ENCODE data around the gene KCNQ1.

KCNQ1 gene

DNA sequence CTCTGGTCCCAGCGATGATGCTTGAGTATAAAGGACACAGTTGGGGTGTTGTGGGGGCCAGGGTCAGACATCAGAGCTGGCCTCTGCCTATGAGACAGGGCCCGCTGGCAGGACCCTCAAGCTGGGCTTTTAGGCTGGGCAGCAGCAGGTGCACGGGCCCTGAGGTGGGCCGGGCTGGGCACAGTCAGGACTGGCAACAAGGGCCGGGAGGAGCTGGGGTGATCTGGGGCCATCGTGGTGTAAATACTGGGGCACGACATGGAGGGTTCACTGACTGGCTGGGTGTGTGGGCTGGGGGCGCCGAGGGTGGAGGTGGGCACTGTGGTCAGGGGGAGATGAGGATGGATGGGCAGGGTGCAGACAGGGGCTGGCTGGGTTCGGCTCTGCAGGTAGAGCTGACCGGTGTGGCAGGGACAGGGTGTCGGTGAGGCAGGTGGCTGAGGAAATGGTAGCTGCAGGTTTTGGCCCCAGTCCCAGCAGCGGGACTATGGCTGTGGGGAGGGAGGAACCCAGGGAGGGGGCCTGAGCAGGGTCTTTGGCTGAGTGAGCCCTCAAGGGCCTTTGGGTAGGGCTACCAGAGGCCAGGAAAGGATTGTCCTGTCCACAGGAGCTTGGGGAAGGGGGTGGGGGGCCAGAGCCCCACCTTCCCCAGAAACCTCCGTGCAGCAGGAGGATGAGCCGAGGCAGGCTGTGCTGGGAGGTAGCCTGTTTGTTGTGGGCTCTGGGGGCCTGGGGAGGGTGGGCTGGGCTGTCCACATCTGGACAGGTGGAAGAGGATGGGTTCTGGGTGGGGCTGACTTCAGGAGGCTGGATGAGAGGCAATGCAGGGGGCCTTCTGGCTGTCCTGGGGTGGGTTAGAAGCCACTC lies 81.4 kb downstream of the KCNQ1 start:
- no peak for DNase-seq

DNA sequence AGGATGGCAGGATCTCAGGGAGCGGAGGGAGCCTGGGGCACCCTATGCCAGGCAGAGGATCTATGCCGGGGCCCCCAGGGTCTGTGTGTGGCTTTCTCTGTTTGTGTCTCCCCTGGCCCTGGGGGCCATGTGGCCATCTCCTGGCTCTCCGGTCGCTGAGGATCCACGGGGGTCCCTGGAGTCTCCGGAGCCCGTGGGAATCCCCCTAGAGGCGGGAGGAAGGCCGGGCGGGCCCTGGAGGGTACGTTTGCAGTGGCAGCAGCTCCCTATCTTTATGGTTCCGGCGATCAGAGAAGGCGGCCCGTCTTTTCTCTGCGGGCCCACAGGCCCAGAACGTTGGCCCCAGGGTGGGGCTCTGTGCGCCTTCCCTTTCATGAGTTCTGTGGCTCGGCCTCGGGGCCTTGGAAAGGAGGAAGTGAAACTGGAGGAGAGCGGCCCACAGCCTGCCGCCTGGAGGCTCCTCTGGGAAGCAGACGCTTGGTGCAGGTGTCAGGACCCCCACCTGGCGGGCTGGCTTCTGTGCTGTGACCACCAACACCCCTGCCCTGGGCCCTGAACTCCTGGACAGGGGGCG lies 82.1 kb downstream of the KCNQ1 start:
- DNase-seq: no peak

DNA sequence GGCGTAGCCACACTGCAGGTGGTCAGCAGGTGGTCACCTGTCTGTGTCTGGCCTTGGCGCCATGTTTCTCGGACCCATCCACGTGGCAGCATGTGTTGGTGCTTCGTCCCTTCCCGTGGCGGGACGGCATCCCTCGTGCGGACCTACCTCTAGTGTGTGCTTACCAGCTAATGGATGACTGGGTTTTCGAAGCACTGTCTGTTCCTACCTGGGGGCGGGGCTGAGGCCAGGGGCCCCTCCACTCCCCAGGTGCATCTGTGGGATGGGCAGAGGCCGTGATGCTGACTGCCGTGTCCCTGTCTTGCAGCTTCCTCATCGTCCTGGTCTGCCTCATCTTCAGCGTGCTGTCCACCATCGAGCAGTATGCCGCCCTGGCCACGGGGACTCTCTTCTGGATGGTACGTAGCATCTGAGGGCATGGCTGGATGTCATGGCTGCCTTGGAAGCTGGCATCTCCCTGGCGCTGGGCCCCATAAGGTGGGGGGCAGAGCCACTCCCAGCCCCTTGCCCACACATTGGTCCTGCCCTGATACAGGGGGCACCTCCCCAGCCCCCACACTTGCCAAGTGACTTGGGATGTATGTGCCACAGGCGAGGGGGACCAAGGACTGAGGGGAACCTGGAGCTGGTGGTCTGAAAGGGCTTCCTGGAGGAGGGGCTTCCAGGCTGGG lies 82.9 kb downstream of the KCNQ1 start:
- DNase-seq: no peak

DNA sequence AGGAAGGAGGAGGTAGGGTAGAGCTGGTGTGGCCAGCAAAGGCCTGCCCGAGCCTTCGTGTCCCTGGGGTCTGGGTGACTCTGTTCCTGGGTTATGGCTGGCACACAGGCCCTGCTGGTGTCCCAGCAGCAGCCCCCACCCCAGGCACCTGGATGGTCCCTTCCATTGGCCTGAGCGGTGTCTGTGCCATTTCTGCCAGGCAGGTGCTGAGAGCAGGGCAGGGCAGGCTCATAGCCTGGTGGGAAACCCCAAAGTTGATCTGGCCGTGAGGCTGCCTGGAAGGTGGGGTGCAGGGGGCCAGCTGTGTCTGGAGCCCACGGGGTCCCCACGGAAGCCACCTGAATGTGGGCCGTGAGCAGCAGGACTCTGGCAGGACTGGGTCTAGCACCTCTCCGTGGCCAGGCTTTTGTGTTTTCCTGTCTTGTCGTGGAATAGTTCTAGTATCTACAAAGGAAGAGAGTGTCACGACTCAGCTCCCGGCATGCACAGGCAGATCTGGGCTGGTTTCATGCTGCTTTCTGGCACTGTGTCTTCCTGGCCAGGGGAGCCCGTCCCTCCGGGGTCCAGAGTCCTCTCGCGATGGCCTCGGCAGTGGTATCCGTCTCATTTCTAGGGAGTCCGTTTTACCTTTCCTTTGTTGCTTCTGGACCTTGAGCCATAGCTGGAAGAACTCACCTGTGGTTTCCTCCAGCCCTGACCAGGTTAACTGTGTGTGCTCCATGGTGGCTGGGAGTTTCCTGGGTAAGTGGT lies 83.7 kb downstream of the KCNQ1 start:
- no peak for DNase-seq

DNA sequence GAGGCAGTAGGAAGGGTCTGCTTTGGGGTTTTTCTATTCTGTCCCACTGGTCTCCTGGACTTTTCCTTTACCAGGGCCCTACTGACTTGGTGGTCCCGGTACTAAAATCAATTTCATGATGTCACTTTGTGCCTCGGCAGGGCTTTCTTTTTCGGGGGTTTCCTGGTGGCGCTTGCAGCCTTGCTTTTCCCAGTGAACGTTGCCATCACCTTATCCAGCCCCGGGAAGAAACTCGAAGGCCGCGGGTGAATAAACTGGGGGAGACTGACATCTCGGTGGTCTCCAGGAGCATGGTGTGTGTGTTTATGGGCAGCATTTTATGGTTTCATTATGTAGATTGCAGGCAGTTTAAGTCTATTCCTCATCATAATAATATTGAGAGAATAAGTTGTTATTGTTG lies 84.4 kb downstream of the KCNQ1 start:
- DNase-seq: no peak

DNA sequence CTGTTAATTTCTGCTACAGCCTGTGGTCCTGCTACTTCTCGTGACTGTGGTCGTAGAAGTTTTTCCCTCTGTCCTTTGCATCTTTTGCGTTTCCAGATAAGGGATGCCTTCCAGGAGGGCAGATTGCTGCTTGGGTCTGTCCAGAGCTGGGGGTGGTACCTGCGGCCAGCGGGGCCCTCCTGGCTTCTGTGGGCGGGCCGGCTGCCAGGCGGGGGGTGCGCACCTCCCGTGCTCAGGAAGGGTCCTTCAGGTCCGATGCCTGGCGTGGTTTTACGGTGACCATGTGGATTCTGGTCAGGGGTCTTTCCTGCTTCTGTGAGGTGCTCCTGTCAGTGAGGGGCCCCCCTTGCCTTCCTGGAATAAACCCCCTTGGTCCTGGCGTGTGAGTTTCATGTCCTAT lies 84.8 kb downstream of the KCNQ1 start:
- no peak for DNase-seq

DNA sequence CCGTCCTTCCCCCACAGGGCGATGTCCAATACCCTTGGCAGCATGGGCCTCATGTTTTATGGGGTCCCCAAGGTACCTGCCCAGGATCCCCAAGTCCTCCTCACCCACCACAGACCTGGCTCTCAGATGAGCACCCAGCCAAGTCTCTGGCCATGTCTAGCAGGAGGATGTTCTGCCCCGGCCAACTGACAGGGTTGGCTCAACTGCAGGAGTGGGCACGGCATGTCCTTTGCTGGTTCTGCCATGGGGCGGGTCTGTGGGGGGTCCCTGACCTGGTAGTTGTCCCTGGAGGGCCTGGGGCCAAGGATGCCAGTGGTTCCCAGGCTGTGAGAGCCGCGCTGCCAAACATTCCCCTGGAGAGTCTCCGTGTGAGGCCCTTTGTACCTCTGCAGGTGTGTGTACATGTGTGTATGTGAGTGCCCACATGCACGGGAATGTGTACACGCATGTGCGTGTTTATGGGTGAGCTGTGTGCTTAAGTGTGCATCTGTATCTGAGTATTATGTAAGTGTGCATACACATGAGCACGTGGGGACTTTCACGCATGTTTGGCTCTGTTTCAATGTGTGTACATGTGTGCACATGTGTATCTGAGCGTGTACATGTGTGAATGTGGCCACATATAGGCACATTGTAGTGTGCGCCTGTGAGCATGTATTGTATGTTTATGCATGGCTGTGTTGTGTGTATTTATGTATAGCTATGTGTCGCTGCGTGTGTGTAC lies 85.5 kb downstream of the KCNQ1 start:
- no peak for DNase-seq

DNA sequence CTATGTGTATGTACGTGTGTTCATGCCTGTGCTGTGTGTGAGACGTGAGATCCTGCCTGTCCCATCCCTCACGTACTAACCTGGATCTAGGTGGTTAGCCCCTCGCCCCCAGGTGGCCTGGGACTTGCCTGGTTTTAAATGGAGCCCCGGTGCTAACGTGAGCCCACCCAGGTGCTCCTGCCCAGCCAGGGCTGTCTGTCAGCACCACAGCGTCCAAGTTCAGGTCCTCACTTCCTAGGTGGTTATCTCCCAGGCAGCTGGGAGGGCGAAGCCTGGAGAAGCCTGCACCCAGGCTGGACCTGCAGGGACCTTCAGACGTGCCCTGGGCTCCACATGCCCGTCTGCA lies 86.0 kb downstream of the KCNQ1 start:
- DNase-seq: no peak

DNA sequence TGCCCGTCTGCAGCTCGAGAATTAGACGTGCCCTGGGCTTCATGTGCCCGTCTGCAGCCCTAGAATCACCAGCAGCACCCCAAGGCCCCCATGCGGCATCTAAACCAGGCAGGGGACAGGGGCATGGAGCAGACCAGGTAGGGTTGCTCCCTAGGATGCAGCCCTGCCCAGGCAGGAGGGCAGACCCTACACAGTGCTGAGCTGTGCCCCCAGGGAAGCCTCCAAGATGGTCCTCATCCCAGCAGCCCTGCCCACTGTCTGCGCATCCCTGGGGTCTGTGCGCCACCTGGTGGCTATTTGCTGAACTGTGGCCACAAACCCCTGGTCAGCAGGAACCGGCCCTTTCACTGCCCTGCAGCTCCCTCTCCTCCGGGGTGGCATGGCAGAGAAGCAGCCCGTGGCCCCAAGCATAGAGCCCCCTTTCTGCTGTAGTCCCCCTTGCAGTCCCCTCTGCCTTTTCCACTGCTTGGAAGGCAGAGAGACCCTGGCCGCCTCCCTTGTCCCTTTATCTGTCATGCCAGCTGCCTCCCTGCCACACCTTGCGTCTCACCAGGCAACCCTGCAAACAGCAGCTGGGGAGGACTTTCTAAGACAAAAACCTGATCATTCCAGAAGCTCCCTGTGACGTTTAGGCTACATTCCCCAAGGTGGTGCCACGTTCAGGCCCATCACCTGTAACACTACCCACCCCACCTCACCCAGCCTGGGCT lies 86.6 kb downstream of the KCNQ1 start:
- no peak for DNase-seq

DNA sequence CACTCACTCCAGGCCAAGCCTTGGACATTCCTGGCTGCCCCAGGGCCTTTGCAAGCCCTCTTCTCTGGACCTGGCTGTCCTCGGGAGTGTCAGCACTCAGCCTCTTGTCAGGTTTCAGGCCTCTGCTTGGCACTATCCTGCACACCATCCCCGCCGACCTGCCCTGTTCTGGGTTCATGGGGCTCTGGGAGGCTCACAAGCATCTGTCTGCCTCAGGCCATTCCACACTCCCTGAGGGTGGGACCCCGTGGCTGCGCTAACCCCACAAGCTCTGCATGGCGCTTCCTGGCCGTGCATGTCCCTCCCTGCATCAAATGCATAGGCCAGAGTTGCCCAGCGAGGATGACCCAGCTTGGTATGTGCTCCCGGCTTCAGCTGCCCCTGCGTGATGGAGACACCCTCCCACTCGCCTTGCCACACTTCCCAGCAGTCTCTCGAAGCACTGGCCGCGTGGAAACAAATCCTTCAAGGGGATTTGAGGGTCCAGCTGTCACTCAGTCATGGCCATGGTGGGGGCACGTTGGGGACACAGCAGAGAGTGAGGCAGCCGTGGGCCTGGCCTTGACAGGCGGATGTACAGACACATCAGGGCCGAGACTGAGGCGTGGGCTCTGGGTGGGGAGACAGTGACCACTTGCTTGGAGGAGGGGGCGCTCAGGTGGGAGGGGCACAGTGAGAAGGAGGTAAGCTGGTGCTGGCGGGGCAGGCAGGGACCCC lies 87.3 kb downstream of the KCNQ1 start:
- no peak for DNase-seq

DNA sequence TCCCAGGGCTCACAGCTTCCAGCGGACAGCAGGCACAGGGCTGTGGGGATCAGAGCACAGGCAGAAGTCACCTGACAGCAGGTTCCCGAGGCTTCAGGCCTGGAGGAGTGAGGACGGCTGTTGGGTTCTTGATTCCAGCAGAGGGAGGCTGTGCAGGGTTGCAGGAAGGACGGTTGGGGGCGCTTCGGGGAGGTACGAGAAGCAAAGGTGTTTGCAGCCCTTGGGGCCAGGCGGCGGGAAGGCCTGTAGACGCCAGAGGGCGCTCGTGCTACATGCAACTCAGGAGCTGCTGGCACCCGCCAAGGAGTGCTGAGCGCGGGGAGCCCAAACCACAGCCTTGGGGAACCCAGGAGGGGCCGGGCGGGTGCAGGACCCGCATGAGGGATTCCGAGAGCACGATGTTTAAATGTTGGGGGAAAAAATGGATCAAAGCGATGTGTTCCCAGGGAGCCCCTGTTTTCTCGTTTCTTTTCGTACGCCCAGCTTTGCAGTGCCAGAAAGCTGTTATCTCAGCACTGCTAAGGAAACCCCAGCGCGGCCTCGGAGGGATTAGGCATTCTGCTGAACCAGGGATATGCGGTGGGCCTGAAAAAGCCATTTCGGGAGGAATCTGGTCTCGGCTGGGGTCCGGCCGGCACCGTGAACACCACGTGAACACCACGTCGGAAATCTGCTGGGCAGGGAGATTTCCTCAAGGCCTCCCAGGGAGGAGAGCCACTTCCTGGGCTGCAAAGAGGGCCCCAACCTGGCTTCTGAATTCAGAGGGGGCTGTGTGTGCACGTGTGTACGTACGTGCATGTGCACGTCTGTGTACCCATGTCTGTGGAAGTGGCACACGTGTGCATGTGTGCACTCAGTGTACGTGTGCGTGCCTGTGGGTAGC lies 88.1 kb downstream of the KCNQ1 start:
- DNase-seq: peak; percentile 6

DNA sequence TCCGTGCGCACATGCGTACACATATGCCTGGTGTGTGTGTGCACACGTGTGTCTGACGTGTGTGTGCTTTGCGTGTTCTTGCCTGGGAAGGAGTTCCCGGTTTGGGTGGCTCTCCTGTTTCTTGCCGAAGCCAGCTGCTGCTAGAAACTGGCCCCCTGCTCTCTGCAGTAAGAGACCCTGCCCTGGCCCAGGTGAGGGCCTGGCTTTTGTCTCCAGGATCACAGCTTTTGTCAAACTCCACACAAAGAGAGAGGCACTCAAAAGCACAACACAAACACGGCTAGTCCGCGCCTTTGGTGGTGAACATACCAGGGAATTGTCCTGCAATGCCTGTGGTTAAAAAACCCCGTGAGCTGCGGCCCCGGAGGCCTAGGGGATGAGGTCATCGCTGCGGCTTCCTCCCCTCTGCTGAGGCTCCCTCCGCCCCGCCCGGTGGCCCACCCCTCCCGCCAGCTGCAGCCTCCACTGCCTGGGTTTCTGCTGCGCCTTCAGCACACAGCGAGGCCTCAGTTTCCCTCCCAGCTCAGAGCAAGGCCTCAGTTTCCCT lies 88.9 kb downstream of the KCNQ1 start:
- DNase-seq: no peak

DNA sequence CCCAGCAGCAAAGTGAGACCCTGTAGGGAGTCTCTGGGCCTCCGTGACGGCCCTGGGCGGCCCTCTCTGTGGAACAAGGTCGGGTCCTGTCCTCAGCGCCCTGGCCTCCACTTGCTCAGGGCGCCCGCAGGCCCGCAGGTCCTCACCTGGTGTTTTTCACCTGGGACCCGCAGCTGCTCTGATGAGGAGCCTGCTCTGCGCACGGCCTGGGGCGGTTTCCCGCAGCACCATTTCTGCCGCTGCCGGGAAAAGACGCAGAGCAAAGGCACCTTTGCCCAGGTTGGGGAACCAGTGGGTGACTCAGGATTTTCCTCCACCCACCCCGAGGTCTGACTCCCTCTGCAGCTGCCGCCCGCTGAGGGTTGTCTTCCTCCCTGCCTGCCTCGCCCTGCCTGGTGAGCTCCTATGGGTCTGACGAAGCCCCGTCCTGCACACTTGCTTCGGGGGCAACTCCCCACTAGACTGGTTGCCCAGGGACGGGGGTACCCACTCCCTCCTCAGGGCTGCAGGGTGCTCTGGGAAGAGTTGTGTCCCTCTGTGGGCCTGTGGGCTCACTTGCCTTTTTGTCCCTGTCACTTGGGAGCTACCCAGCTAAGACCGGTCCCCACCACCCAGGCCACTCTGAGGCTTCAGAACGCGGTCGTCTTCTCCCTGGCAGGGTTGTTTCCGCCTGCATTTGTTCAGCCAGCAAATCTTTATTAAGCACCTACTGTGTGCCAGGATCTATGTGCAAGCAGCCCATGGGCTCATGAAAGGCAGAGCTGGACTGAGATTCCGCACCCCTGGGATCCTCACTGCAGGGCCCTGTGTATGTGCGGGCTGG lies 89.5 kb downstream of the KCNQ1 start:
- no peak for DNase-seq

DNA sequence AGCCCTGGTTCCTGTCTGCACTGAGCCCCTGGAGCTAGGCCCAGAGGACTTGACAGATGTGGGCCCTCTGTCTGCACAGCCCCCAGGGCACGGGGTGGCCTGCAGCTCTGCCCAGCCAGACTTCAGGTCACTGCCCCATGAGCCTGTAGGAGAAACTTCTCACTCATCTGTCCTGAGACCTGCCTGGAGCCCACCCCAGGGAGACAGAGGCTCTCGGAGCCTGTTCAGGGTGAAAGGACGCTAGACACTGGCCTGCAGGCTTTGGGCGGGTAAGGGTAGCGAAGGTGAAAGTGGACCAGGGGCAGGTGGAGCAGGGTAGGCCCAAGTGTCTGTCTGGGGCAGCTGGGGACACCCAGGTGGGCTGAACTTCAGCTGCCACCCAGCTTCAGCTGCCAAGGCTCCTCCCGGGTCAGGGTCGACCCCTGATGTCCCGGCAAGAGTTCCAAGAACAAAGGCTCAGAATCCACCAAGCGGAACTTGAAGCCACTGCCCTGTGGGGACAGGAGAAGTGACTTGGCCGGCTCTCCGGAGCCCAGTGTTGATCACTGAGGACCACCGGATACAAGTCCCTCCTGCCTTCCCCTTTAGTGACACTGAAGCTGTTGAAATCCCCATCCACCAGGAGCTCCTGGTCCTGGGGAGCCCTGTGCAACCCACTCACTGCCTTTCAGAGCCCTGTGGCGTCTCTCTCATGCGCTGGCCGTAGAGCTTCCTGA lies 90.3 kb downstream of the KCNQ1 start:
- no peak for DNase-seq

DNA sequence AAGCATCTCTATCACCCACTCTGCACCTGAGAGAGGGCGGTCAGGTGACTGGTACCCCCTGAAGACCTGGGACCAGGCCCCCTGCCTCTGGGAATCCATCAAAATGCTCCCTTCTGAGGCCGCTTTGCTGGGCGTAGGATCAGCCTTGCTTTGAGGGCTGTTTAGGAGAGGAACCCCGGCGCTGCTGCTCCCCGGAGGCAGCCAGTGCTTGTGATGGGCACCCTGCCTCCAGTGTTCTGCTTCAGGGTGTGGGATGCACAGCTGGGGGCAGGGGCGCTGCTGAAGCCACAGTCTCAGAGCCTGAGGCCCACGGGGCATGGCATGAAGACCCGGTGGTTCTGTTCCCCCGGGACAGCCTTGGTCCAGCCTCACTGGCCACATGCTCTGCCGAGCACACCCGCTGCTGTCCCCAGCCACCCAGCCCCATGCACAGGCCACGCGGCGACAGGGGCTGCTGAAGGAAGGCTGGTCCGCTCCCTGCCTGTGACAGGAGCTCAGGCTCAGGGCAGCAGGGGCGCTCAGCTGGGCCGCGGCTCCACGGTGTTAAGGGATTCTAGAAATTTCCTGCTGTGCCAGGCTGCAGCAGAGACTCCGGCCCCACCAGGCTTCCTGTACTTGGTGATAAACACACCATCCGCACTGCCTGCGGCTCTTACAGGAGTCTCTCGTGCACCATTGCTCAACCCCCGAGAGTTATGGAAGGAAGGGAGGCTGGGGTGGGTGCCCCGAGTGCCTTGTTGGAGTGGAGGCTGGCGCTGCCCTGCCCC lies 91.0 kb downstream of the KCNQ1 start:
- DNase-seq: no peak

DNA sequence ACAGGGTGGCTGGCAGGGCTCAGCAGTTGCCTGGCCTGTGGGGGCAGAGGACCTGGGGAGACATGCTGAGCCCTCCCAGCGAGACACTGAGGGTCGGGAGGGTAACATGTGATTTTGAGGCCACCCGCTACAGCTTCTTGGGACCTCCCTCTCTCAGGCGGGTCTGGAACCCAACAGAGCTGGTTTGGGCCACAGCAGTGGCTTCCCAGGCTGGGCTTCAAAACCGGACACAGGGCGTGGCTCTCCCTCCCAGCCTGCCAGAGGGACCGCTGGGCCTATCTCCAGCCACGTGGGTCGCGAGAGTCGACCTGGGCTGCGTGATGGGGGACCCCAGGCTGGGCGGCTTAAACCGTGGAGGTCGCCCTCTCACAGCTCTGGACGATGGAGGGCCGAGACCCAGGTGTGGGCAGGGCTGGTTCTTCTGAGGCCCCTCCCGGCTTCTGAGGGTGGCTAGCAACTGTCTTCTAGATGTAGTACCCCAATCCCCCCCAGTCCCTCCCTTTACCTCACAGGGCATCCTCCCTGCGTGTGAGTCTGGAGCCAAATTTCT lies 91.7 kb downstream of the KCNQ1 start:
- DNase-seq: no peak

DNA sequence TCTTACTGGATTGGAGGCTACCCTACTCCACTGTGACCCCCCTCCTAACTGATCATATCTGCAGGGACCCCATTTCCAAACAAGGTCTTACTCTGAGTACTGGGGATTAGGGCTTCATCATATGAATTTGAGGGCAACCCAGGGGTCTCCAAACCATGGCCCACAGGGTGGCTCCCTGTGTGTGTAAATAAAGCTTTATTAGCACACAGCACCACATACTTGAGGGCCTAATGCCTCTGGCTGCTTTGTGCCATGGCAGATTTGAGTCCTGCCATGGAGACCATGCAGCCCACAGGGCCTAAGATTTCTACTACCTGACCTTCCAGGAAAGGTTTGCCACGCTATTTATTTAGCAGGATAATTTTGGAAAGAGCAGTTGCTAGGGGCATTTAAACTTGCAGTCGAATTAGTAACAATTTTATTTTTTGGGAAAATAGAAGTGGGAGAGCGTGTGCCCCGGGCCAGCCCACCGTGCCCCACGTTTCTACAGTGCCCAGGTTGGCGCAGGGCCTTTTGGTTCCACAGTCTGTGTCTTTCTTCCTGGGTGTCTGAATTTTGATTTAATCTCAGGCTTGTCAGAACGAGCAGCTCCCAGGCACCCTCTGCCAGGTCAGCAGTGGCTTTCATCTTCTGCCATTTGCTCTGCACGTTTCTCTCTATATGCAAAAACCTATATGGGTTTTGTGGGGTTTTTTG lies 92.3 kb downstream of the KCNQ1 start:
- DNase-seq: no peak

All from GOT3 (cell line).